HS-5 (cell line): Measurements from ENCODE around the gene STX4.

Experiments used
- DNase-seq: peaks from one replicate; pipeline ENCODE4 v3.0.0-alpha.2; 2012; ENCODE audit warnings: low read depth

Gene STX4

GRCh38 chr16:31032736-31033708 is at the start of gene STX4:
STX4 (plus strand) TSS chr16:31033558; CDS start chr16:31033806, 248 bp downstream.
- DNase-seq: peak; percentile 89

GRCh38 chr16:30983898-30984610 is 49.3 kb upstream of the STX4 start:
- no peak for DNase-seq

GRCh38 chr16:30984669-30985400 is 48.5 kb upstream of the STX4 start, which contains the start of gene HSD3B7:
HSD3B7 (plus strand) TSS chr16:30985207; CDS start chr16:30985659, 452 bp downstream.
- no peak for DNase-seq

GRCh38 chr16:30985401-30986128 is 47.8 kb upstream of the STX4 start:
- no peak for DNase-seq

GRCh38 chr16:30986129-30986991 is 47.0 kb upstream of the STX4 start:
- DNase-seq: no peak

GRCh38 chr16:30987581-30988190 is 45.7 kb upstream of the STX4 start:
- DNase-seq: no peak

GRCh38 chr16:30989469-30990047 is 43.8 kb upstream of the STX4 start:
- no peak for DNase-seq

- no peak for DNase-seq
These were observed 43.3 kb upstream of the STX4 start for GRCh38 chr16:30990105-30990504.

GRCh38 chr16:30991052-30991451 is 42.3 kb upstream of the STX4 start:
- DNase-seq: no peak

GRCh38 chr16:30992276-30992780 is 41.0 kb upstream of the STX4 start:
- no peak for DNase-seq

- DNase-seq: no peak
These were observed 40.2 kb upstream of the STX4 start for GRCh38 chr16:30992931-30993816.

GRCh38 chr16:30995927-30996323 is 37.4 kb upstream of the STX4 start:
- no peak for DNase-seq

GRCh38 chr16:30996324-30996984 is 36.9 kb upstream of the STX4 start:
- no peak for DNase-seq

- no peak for DNase-seq
These were observed 36.2 kb upstream of the STX4 start for GRCh38 chr16:30996985-30997724.

- peak; percentile 87 for DNase-seq
These were observed 35.3 kb upstream of the STX4 start for GRCh38 chr16:30997725-30998711.
